PC-9 (cell line): Measurements from ENCODE around the gene GMDS.

ENCODE experiments used
- CTCF ChIP-seq: fragments of 200-600 bp; sonication (generic); conservative IDR thresholded peaks from 2 replicates; pipeline ENCODE4 v1.6.1; 2017; ENCODE audit warnings: mixed run types, antibody characterized with exemption, mild to moderate bottlenecking, moderate library complexity
- EZH2 ChIP-seq: fragments of 200-600 bp; sonication (generic); IDR thresholded peaks from 2 replicates; pipeline ENCODE4 v1.8.0; 2017; ENCODE audit warnings: antibody characterized with exemption, low read depth

- no peak for TF ChIP-seq CTCF
- TF ChIP-seq EZH2 = no peak
These were observed 284.8 kb downstream of the GMDS start for GRCh38 chr6:1960486-1961142.
